Choroid plexus epithelial cell (primary cell): ENCODE measurements around the gene INTS12.
A peak's percentile ranks its signal among the peaks of the same experiment; 100 is the strongest.

Experiments used
- DNase-seq: peaks from one replicate; pipeline ENCODE4 v3.0.0-alpha.2; 2010; ENCODE audit warnings: low read depth
- H3K4me3 ChIP-seq: 2 replicates; pipeline ENCODE4 v1.5.1; 2011; ENCODE audit warnings: low read depth, mild to moderate bottlenecking, control low read depth, low read length, moderate library complexity
- TF ChIP-seq, protein P1 (sequence below): conservative IDR thresholded peaks from 2 replicates; pipeline ENCODE4 v1.5.1; 2011; ENCODE audit warnings: low read depth, mild to moderate bottlenecking, control low read depth, inconsistent platforms, low read length, moderate library complexity

INTS12 gene

DNA sequence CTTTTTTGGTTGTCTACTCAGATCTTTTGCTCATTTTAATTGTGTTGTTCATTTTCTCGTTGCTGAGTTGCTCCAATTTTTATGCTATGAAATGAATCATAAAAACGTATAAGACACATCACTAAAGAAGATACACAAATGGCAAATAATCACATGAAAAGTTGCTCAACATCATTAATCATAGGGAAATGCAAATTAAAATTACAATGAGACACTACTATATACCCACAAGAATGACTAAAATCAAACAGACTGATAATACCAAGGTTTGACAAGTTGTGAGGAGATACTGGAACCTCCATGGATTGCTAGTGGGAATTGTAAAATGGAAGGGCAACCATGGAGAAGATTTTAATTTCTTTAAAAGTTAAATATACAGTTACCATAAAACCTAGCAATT lies 17.1 kb upstream of the INTS12 start:
- TF ChIP-seq, protein P1, sequence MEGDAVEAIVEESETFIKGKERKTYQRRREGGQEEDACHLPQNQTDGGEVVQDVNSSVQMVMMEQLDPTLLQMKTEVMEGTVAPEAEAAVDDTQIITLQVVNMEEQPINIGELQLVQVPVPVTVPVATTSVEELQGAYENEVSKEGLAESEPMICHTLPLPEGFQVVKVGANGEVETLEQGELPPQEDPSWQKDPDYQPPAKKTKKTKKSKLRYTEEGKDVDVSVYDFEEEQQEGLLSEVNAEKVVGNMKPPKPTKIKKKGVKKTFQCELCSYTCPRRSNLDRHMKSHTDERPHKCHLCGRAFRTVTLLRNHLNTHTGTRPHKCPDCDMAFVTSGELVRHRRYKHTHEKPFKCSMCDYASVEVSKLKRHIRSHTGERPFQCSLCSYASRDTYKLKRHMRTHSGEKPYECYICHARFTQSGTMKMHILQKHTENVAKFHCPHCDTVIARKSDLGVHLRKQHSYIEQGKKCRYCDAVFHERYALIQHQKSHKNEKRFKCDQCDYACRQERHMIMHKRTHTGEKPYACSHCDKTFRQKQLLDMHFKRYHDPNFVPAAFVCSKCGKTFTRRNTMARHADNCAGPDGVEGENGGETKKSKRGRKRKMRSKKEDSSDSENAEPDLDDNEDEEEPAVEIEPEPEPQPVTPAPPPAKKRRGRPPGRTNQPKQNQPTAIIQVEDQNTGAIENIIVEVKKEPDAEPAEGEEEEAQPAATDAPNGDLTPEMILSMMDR, result no peak
- H3K4me3 ChIP-seq, result no peak overlapping the region
- no peak for DNase-seq

GRCh38 chr4:105719204-105719603 lies 10.7 kb upstream of the INTS12 start:
- no peak for DNase-seq
- H3K4me3 ChIP-seq, result no peak overlapping the region
- TF ChIP-seq, protein P1, result no peak

GRCh38 chr4:105715692-105716278 lies 7.3 kb upstream of the INTS12 start:
- H3K4me3 ChIP-seq, result no peak overlapping the region
- TF ChIP-seq, protein P1, result peak; percentile 52
- peak; percentile 61 for DNase-seq

- no peak overlapping the region for H3K4me3 ChIP-seq
- DNase-seq, result no peak
- TF ChIP-seq, protein P1, result no peak
Observed at GRCh38 chr4:105714932-105715331, 6.4 kb upstream of the INTS12 start.

GRCh38 chr4:105714071-105714521 lies 5.6 kb upstream of the INTS12 start:
- TF ChIP-seq, protein P1, result no peak
- DNase-seq, result peak; percentile 4
- no peak overlapping the region for H3K4me3 ChIP-seq

DNA sequence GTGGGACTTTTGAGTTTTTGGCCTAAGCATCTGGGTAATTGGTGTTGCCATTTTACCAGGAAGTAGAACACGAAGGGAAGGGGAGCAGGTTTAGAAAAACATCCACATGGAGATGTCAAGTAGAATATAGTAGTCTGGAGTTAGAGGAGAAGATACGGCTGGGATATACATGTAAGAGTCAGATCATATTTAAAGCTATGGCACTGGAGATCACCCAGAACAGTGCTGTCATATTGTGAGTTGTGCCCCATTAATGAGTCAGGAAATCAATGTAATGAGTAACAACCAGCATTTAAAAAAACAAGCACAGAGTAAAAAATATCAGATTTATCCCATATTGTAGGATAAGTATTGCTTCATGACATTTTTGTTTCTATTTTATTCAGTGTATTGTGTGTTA lies 4.3 kb upstream of the INTS12 start:
- no peak overlapping the region for H3K4me3 ChIP-seq
- TF ChIP-seq, protein P1, result no peak
- DNase-seq, result no peak

- DNase-seq, result no peak
- TF ChIP-seq, protein P1, result no peak
- no peak overlapping the region for H3K4me3 ChIP-seq
Observed at GRCh38 chr4:105710678-105711077, 2.2 kb upstream of the INTS12 start.
